ENCODE results near the gene FKBP6. TPM values are rescaled to one million over a fixed set of nuclear protein-coding genes. Genes with fewer than 3 reads are reported as not detected.
"Not testable (repeated sequence)": the region's sequence is repeated elsewhere in the genome, so short reads cannot be mapped to it uniquely, and the experiment has no call there.

Gene FKBP6
- total and polyA plus RNA-seq, 2 of the 13 experiments (the other 11 are each of a cell fraction or from before 2014, with no cell fraction given): 0.07 to 0.20 TPM

DNA sequence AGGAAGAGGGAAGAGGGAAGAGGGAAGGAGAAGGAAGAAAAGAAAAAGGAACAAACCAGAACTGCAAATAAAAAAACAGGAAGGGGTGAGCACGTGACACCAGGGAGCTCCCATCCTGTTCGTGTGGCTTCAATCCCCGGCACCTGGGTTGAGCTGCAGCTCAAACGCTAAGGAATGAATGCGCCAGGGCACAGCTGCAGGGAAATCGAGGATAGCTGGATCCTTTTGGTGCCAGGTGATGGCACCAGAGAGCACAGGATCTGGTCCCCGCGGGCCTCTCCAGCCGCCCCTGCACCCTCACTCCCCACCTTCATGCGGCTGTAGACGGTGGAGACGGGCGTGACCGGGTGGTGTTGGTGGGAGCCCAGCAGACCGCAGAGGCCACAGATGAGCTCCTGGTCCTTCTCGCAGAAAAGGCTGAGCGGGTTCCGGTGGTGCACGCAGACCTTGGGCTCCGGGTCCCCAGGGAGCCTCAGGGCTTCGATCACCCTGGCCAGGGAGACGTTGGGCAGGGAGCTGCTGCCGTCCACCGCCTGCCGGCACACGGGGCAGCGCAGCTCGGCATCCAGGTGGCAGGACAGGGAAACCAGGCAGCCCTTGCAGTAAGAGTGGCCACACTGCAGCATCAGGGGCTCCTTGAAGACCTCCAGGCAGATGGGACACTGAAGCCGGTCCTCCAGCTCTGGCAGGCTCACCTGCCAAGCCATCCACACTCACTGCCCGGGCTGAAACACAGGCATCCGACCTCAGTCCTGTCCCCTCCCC, 3.7 kb upstream of the FKBP6 start (continued):
- TF ChIP-seq, protein P1, sequence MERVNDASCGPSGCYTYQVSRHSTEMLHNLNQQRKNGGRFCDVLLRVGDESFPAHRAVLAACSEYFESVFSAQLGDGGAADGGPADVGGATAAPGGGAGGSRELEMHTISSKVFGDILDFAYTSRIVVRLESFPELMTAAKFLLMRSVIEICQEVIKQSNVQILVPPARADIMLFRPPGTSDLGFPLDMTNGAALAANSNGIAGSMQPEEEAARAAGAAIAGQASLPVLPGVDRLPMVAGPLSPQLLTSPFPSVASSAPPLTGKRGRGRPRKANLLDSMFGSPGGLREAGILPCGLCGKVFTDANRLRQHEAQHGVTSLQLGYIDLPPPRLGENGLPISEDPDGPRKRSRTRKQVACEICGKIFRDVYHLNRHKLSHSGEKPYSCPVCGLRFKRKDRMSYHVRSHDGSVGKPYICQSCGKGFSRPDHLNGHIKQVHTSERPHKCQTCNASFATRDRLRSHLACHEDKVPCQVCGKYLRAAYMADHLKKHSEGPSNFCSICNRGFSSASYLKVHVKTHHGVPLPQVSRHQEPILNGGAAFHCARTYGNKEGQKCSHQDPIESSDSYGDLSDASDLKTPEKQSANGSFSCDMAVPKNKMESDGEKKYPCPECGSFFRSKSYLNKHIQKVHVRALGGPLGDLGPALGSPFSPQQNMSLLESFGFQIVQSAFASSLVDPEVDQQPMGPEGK (CRISPR knock-in tag; IDR thresholded peaks at IDR 0.05): peak; percentile 43; the same call in 1 of the 2 replicates
- TF ChIP-seq RAD51 (IDR thresholded peaks at IDR 0.05; ENCODE audit: borderline replicate concordance): peak; percentile 44; the same call in 1 of the 2 replicates
- TF ChIP-seq DR1 (CRISPR knock-in tag; IDR thresholded peaks at IDR 0.05): 0 out of 2 replicates have a peak, but pooled peaks have one; percentile 26
- TF ChIP-seq HOXA3 (CRISPR knock-in tag; IDR thresholded peaks at IDR 0.05): peak; percentile 23; the same call in 1 of the 2 replicates
- peak; percentile 81 for TF ChIP-seq RAD21 (CRISPR knock-in tag; IDR thresholded peaks at IDR 0.05)
- peak; percentile 95 for TF ChIP-seq ZNF121 (CRISPR knock-in tag; IDR thresholded peaks at IDR 0.05)
- TF ChIP-seq SMC3 (IDR thresholded peaks at IDR 0.05; ENCODE audit: low read length): peak; percentile 52; the same call in 1 of the 2 replicates

DNA sequence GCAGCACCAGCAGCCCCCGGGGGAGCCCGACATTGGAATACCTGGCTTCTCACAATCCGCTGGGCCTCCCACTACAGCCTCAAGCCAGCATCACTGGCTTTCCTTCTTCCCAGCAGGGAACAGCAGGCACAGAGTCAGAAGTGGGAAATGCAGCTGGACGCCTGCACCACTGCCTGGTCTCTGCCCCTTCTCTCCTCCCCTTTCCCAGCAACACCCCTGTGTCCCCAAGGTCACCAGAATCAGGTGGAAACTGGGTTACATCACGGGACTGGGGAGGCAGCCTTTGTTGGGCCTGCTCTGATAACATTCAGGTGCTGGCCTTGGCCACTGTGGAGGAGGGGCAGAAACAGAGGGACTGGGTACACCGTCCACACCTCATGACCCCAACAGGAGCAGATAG, 2.5 kb upstream of the FKBP6 start:
- Histone ChIP-seq H3K4me1 (ENCODE audit: insufficient read depth, low read length) (peaks cover 54% of the 10 kb centered on the region), H3K27ac (ENCODE audit: extremely low read length, insufficient read depth, low read length) (peak overlapping the region; percentile 0), H3K4me2 (ENCODE audit: low read depth, low read length) (peak overlapping the region; percentile 95), H3K4me3 (replicated peaks in 1 of 3; ENCODE audit: insufficient read depth in 1 of 3, low read depth in 2 of 3, low read length in 3 of 3) (peak overlapping the region; percentile 33 to 73 (median 55); a peak in 5 of 6 replicates)
- H3K36me3 ChIP-seq (replicated peaks in 1 of 2; ENCODE audit: control insufficient read depth in 1 of 2, insufficient read depth in 2 of 2, low read length in 2 of 2); CTCF ChIA-PET (ENCODE audit: low intra/inter-chr PET ratio, low total read pairs); H4K20me1 ChIP-seq (ENCODE audit: insufficient read depth, low read length); H3K79me2 ChIP-seq (ENCODE audit: insufficient read depth, low read length); in situ Hi-C loops (cut with HindIII; ENCODE audit: extremely low pct_ligation_motif_present, low pct_unique_long_range_greater_than_20kb); H3K27me3 ChIP-seq (ENCODE audit: control insufficient read depth in 1 of 2, insufficient read depth in 2 of 2, low read length in 2 of 2); H3K9me3 ChIP-seq (ENCODE audit: low read length); H2AFZ ChIP-seq (ENCODE audit: low read length); BruUV-seq (replicated peaks); H3K9ac ChIP-seq (ENCODE audit: insufficient read depth, low read depth, low read length); TF ChIP-seq HNF4G (CRISPR knock-in tag; IDR thresholded peaks at IDR 0.05; ENCODE audit: borderline replicate concordance, low read depth): not testable (repeated sequence)
- WGBS (ENCODE audit: low lambda C conversion rate): 0% methylated on average over 5 of the region's 6 CpGs
- DNase-seq (ENCODE audit: low spot score) (peak; percentile 94), ATAC-seq (peak; percentile 82), FAIRE-seq (peak; percentile 64)
- intact Hi-C loops (cut with micrococcal nuclease; ENCODE audit: unreplicated experiment): loop anchor here (2.0 kb wide), 2 partner anchors 17 to 127 kb away; no protein-coding TSS in a partner anchor
- POLR2A ChIA-PET: interaction anchor here (0.8 to 2.4 kb wide), 3 partner anchors 15 to 99 kb away, joined by 3 to 7 read pairs (median 3); no protein-coding TSS in a partner anchor
- TF ChIP-seq FOXK2 (IDR thresholded peaks at IDR 0.05): 0 out of 2 replicates have a peak, but pooled peaks have one; percentile 11
- TF ChIP-seq ZNF788 (CRISPR knock-in tag; IDR thresholded peaks at IDR 0.05; ENCODE audit: borderline replicate concordance): peak; percentile 62; the same call in 1 of the 2 replicates
- peak; percentile 80 for TF ChIP-seq SALL1 (CRISPR knock-in tag; IDR thresholded peaks at IDR 0.05)
- TF ChIP-seq RXRA (CRISPR knock-in tag; IDR thresholded peaks at IDR 0.05): peak; percentile 90
- peak; percentile 16; the same call in 1 of the 2 replicates for TF ChIP-seq HNF4G (IDR thresholded peaks at IDR 0.05; ENCODE audit: borderline replicate concordance, low read depth, low read length)
- TF ChIP-seq FOXA3 (CRISPR knock-in tag; IDR thresholded peaks at IDR 0.05): peak; percentile 74
- TF ChIP-seq ZNF614 (CRISPR knock-in tag; IDR thresholded peaks at IDR 0.05; ENCODE audit: borderline replicate concordance): peak; percentile 43; the same call in 1 of the 2 replicates
- peak; percentile 78 for TF ChIP-seq HOXA3 (CRISPR knock-in tag; IDR thresholded peaks at IDR 0.05)
- peak; percentile 49; the same call in 1 of the 2 replicates for TF ChIP-seq MTA1 (CRISPR knock-in tag; IDR thresholded peaks at IDR 0.05; ENCODE audit: borderline replicate concordance)
- TF ChIP-seq, protein P2, sequence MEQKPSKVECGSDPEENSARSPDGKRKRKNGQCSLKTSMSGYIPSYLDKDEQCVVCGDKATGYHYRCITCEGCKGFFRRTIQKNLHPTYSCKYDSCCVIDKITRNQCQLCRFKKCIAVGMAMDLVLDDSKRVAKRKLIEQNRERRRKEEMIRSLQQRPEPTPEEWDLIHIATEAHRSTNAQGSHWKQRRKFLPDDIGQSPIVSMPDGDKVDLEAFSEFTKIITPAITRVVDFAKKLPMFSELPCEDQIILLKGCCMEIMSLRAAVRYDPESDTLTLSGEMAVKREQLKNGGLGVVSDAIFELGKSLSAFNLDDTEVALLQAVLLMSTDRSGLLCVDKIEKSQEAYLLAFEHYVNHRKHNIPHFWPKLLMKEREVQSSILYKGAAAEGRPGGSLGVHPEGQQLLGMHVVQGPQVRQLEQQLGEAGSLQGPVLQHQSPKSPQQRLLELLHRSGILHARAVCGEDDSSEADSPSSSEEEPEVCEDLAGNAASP (CRISPR knock-in tag; IDR thresholded peaks at IDR 0.05; ENCODE audit: borderline replicate concordance): peak; percentile 86; the same call in 1 of the 2 replicates

Data from HepG2 (cell line).